HCT116 (cell line): ENCODE results near the gene PRLR. TPM values are rescaled to one million over a fixed set of nuclear protein-coding genes. Genes with fewer than 3 reads are reported as not detected.

Experiments
- ATAC-seq: fragments of 200-7000 bp; cut with Tn5 transposase; 2 replicates; pipeline ENCODE4 v1.9.1; 2020; ENCODE audit warnings: mild to moderate bottlenecking, moderate library complexity
- BruUV-seq: library from RNA; stranded (reverse); fragments of 400-500 nt; replicated peaks from 2 replicates; lab custom pipeline; 2021; lab: Mats Ljungman, UMichigan
- CTCF ChIA-PET: fragments of 300-600 bp; sonication (Branson Sonifier 250); formaldehyde crosslinking; loops from one replicate; lab custom pipeline; 2021; ENCODE audit warnings: antibody characterized with exemption; lab: Charles Lee
- POLR2A ChIA-PET: fragments of 300-600, 350-600 bp; sonication (Branson Sonifier 250); formaldehyde crosslinking; loops from one replicate; lab custom pipeline; 2021; ENCODE audit warnings: antibody characterized with exemption; lab: Charles Lee
- RAD21 ChIA-PET, 2 experiments: fragments of 300-600 bp; sonication (Branson Sonifier 250); formaldehyde crosslinking; loops; one replicate each; lab custom pipeline; 2023; ENCODE audit warnings: low total read pairs in 2 of 2; ENCODE audit not compliant: uncharacterized antibody in 2 of 2, unreplicated experiment in 2 of 2, low non-redundant PET in 1 of 2; lab: Charles Lee
- DNase-seq: peaks from one replicate; pipeline ENCODE4 v3.0.0-alpha.2; 2010; ENCODE audit warnings: low read depth, low spot score
- H2AFZ ChIP-seq: fragments of 200-600 bp; shearing (Covaris generic), sonication (generic); 2 replicates; pipeline ENCODE4 v1.6.1; 2017; ENCODE audit warnings: low read depth, mixed run types, mixed read lengths, antibody characterized with exemption, low read length; ENCODE audit not compliant: poor library complexity, severe bottlenecking
- H3K27ac ChIP-seq: 2 replicates; pipeline ENCODE4 v1.5.1; 2012; ENCODE audit warnings: low read depth, low read length
- H3K27me3 ChIP-seq: fragments of 200-600 bp; sonication (generic); 2 replicates; pipeline ENCODE4 v1.6.1; 2016; ENCODE audit warnings: mixed run types, low read length, mixed read lengths; ENCODE audit not compliant: insufficient read depth
- H3K36me3 ChIP-seq, 2 experiments: fragments of 200-500 bp in 1 of 2; fragments of 200-600 bp in 1 of 2; sonication (Bioruptor generic) in 1 of 2; sonication (generic) in 1 of 2; 2 replicates each; pipeline versions ENCODE4 v1.5.1 to v1.6.1; 2014 to 2016; ENCODE audit warnings: low read length in 2 of 2, inconsistent platforms in 1 of 2, mixed read lengths in 1 of 2, mixed run types in 1 of 2; ENCODE audit not compliant: insufficient read depth in 2 of 2, control insufficient read depth in 1 of 2
- H3K4me1 ChIP-seq, 2 experiments: fragments of 200-600 bp in 1 of 2; sonication (generic) in 1 of 2; 2 replicates each; pipeline versions ENCODE4 v1.5.1 to v1.6.1; 2012 to 2017; ENCODE audit warnings: low read length in 2 of 2, inconsistent platforms in 1 of 2, mild to moderate bottlenecking in 1 of 2, mixed read lengths in 1 of 2, mixed run types in 1 of 2, moderate library complexity in 1 of 2; ENCODE audit not compliant: insufficient read depth in 2 of 2, control insufficient read depth in 1 of 2
- H3K4me2 ChIP-seq: fragments of 200-600 bp; sonication (generic); 2 replicates; pipeline ENCODE4 v1.6.1; 2017; ENCODE audit warnings: mixed run types, low read length, mixed read lengths
- H3K4me3 ChIP-seq, 2 experiments: fragments of 200-600 bp in 1 of 2; sonication (generic) in 1 of 2; replicated peaks in 1 of 2; 2 replicates each; pipeline ENCODE4 v1.5.1; 2011 to 2016; ENCODE audit warnings: low read length in 2 of 2, control low read depth in 1 of 2, low read depth in 1 of 2, mild to moderate bottlenecking in 1 of 2, mixed read lengths in 1 of 2, mixed run types in 1 of 2
- H3K79me2 ChIP-seq: fragments of 200-600 bp; sonication (generic); 2 replicates; pipeline ENCODE4 v1.6.1; 2017; ENCODE audit warnings: mild to moderate bottlenecking, mixed run types, low read length, moderate library complexity, mixed read lengths; ENCODE audit not compliant: insufficient read depth
- H3K9ac ChIP-seq: fragments of 200-600 bp; sonication (generic); 2 replicates; pipeline ENCODE4 v1.6.1; 2016; ENCODE audit warnings: low read length, mixed read lengths
- H3K9me2 ChIP-seq: fragments of 200-600 bp; sonication (generic), shearing (Covaris generic); 2 replicates; pipeline ENCODE4 v1.6.1; 2017; ENCODE audit warnings: mixed run types, mild to moderate bottlenecking, moderate library complexity; ENCODE audit not compliant: insufficient read depth
- H3K9me3 ChIP-seq, 2 experiments: fragments of 200-500 bp in 1 of 2; fragments of 200-600 bp in 1 of 2; sonication (Bioruptor generic) in 1 of 2; sonication (generic) in 1 of 2; 2 replicates each; pipeline ENCODE4 v1.6.1; 2014 to 2017; ENCODE audit warnings: low read length in 2 of 2, mixed read lengths in 2 of 2, inconsistent platforms in 1 of 2, low read depth in 1 of 2, mild to moderate bottlenecking in 1 of 2, mixed run types in 1 of 2, moderate library complexity in 1 of 2; ENCODE audit not compliant: control insufficient read depth in 1 of 2, insufficient read depth in 1 of 2
- H4K20me1 ChIP-seq: fragments of 200-600 bp; sonication (generic), shearing (Covaris generic); 2 replicates; pipeline ENCODE4 v1.6.1; 2017; ENCODE audit warnings: mixed run types, mild to moderate bottlenecking, moderate library complexity; ENCODE audit not compliant: insufficient read depth
- CBX3 ChIP-seq: IDR thresholded peaks from 2 replicates; pipeline ENCODE4 v1.6.1; 2012; ENCODE audit warnings: low read depth
- CEBPB ChIP-seq: IDR thresholded peaks from 2 replicates; pipeline ENCODE4 v1.6.1; 2012; ENCODE audit warnings: low read depth
- CTCF ChIP-seq, 3 experiments: fragments of 200-600 bp in 1 of 3; sonication (generic) in 1 of 3; IDR thresholded peaks in 2 of 3; conservative IDR thresholded peaks in 1 of 3; 2 replicates each; pipeline ENCODE4 v1.5.1; 2012 to 2017; ENCODE audit warnings: low read depth in 2 of 3, low read length in 2 of 3, antibody characterized with exemption in 1 of 3, borderline replicate concordance in 1 of 3, control low read depth in 1 of 3, mild to moderate bottlenecking in 1 of 3, mixed read lengths in 1 of 3, mixed run types in 1 of 3, moderate library complexity in 1 of 3; ENCODE audit not compliant: insufficient read depth in 1 of 3
- EGR1 ChIP-seq: IDR thresholded peaks from 2 replicates; pipeline ENCODE4 v1.6.1; 2012; ENCODE audit warnings: low read depth
- ELF1 ChIP-seq: IDR thresholded peaks from 2 replicates; pipeline ENCODE4 v1.6.1; 2012; ENCODE audit warnings: low read depth, borderline replicate concordance
- EZH2 ChIP-seq: fragments of 200-600 bp; sonication (generic); IDR thresholded peaks from 2 replicates; pipeline ENCODE4 v1.6.1; 2017; ENCODE audit warnings: antibody characterized with exemption, mixed run types
- EZH2phosphoT487 ChIP-seq: fragments of 200-600 bp; IDR thresholded peaks from 2 replicates; pipeline ENCODE4 v1.6.1; 2018; ENCODE audit warnings: antibody characterized with exemption, borderline replicate concordance
- FOSL1 ChIP-seq: IDR thresholded peaks from 2 replicates; pipeline ENCODE4 v1.6.1; 2012; ENCODE audit warnings: low read depth
- JUND ChIP-seq: IDR thresholded peaks from 2 replicates; pipeline ENCODE4 v1.6.1; 2012
- MAX ChIP-seq: IDR thresholded peaks from 2 replicates; pipeline ENCODE4 v1.6.1; 2012
- POLR2A ChIP-seq: IDR thresholded peaks from 2 replicates; pipeline ENCODE4 v1.7.0; 2011; ENCODE audit warnings: borderline replicate concordance; ENCODE audit not compliant: insufficient read depth, insufficient read length; ENCODE audit errors: extremely low read depth
- POLR2AphosphoS5 ChIP-seq: IDR thresholded peaks from 2 replicates; pipeline ENCODE4 v1.6.1; 2011; ENCODE audit warnings: mild to moderate bottlenecking, low read depth, low read length, moderate library complexity
- REST ChIP-seq: IDR thresholded peaks from 2 replicates; pipeline ENCODE4 v1.6.1; 2012; ENCODE audit warnings: low read depth
- SIN3A ChIP-seq: IDR thresholded peaks from 2 replicates; pipeline ENCODE4 v1.6.1; 2012; ENCODE audit warnings: low read depth
- SRF ChIP-seq: IDR thresholded peaks from 2 replicates; pipeline ENCODE4 v1.6.1; 2012; ENCODE audit warnings: low read depth
- TCF7L2 ChIP-seq: IDR thresholded peaks from 2 replicates; pipeline ENCODE4 v1.7.0; 2011; ENCODE audit warnings: borderline replicate concordance, inconsistent platforms; ENCODE audit not compliant: insufficient read depth, insufficient read length; ENCODE audit errors: extremely low read depth
- YY1 ChIP-seq: IDR thresholded peaks from 2 replicates; pipeline ENCODE4 v1.6.1; 2011; ENCODE audit warnings: low read length, low read depth, moderate library complexity, mild to moderate bottlenecking; ENCODE audit not compliant: insufficient replicate concordance; ENCODE audit errors: extremely low read depth
- ZBTB33 ChIP-seq: IDR thresholded peaks from 2 replicates; pipeline ENCODE4 v1.6.1; 2011; ENCODE audit warnings: mild to moderate bottlenecking, low read length, moderate library complexity; ENCODE audit not compliant: insufficient replicate concordance; ENCODE audit errors: extremely low read depth
- intact Hi-C: fragments of 100-400 bp; cut with micrococcal nuclease; formaldehyde crosslinking; loops from 2 replicates; pipeline ENCODE4 v1.10.0; 2022
- total RNA-seq: library from RNA; stranded (reverse); gene quantifications from one replicate; pipeline ENCODE4 v1.2.1, GENCODE V29; 2021; ENCODE audit not compliant: unreplicated experiment

PRLR gene
- total RNA-seq, 1 experiment from 2014 or later: 0.10 TPM

- Histone ChIP-seq H3K27me3 (peaks cover 33% of the 10 kb centered on the region), H3K9ac (no peak overlapping the region), H3K4me3 (no peak overlapping the region), H3K36me3 (no peaks in the 10 kb centered on the region), H3K9me3 (no peaks in the 10 kb centered on the region), H2AFZ (no peak overlapping the region), H3K9me2 (no peaks in the 10 kb centered on the region), H3K4me2 (no peak overlapping the region)
- ChIA-PET RAD21 (no interaction called here), POLR2A (no interaction called here), CTCF (no interaction called here)
- no peak for DNase-seq
- intact Hi-C loops: loop anchor here (5.0 kb wide), 1 partner anchor 731 kb away; no protein-coding TSS in a partner anchor
- ATAC-seq: no peak
- no TSS peak for BruUV-seq
- TF ChIP-seq JUND: no peak
- no peak for TF ChIP-seq POLR2A
- no peak for TF ChIP-seq EZH2
- no peak for TF ChIP-seq POLR2AphosphoS5
- no peak for TF ChIP-seq FOSL1
- no peak for TF ChIP-seq CTCF (IDR thresholded peaks at IDR 0.05 in 2 of 3, conservative IDR thresholded peaks at IDR 0.05 in 1 of 3; ENCODE audit: borderline replicate concordance in 1 of 3, insufficient read depth in 1 of 3, low read depth in 2 of 3, low read length in 2 of 3)
- TF ChIP-seq ELF1: no peak
- TF ChIP-seq YY1: no peak
- TF ChIP-seq ZBTB33: no peak
- TF ChIP-seq CBX3: no peak
- no peak for TF ChIP-seq EZH2phosphoT487
- TF ChIP-seq MAX: no peak
- no peak for TF ChIP-seq REST
- no peak for TF ChIP-seq SRF
- no peak for TF ChIP-seq EGR1
- TF ChIP-seq TCF7L2: no peak
- no peak for TF ChIP-seq SIN3A
- no peak for TF ChIP-seq CEBPB
- TF ChIP-seq, all 23 proteins: peak for 0
- Histone ChIP-seq H3K79me2 (no peaks in the 10 kb centered on the region), H3K4me1 (no peaks in the 10 kb centered on the region), H4K20me1 (no peaks in the 10 kb centered on the region), H3K27ac (no peak overlapping the region)
These were observed 26.9 kb downstream of the PRLR start for GRCh38 chr5:35203403-35203802.
